Brain microvascular endothelial cell (primary cell): Measurements from ENCODE around the gene LAS1L.

Experiments
- DNase-seq: peaks from one replicate; pipeline ENCODE4 v3.0.0-alpha.2; 2020
- H3K27ac ChIP-seq: fragments of 250-450 bp; sonication (Bioruptor Pico); 2 replicates; pipeline ENCODE4 v1.5.1; 2020; ENCODE audit warnings: mild to moderate bottlenecking, moderate library complexity
- H3K27me3 ChIP-seq: fragments of 250-450 bp; sonication (Bioruptor Pico); replicated peaks from 2 replicates; pipeline ENCODE4 v1.5.1; 2020; ENCODE audit warnings: mild to moderate bottlenecking
- H3K36me3 ChIP-seq: fragments of 250-450 bp; sonication (Bioruptor Pico); replicated peaks from 2 replicates; pipeline ENCODE4 v1.5.1; 2020; ENCODE audit warnings: mild to moderate bottlenecking
- H3K4me3 ChIP-seq: 2 replicates; pipeline ENCODE4 v1.5.1; 2011; ENCODE audit warnings: low read depth, mild to moderate bottlenecking, control low read depth, low read length, moderate library complexity
- in situ Hi-C: cut with HindIII; loops from 2 replicates; pipeline ENCODE4 v1.10.0; 2017; ENCODE audit warnings: low sequenced_read_pairs, low pct_ligation_motif_present
- TF ChIP-seq, protein P1 (sequence below): IDR thresholded peaks from 2 replicates; pipeline ENCODE4 v1.5.1; 2011; ENCODE audit warnings: low read depth, mild to moderate bottlenecking, moderate library complexity, low read length, control low read depth, inconsistent platforms; ENCODE audit errors: missing control alignments

The LAS1L gene

DNA sequence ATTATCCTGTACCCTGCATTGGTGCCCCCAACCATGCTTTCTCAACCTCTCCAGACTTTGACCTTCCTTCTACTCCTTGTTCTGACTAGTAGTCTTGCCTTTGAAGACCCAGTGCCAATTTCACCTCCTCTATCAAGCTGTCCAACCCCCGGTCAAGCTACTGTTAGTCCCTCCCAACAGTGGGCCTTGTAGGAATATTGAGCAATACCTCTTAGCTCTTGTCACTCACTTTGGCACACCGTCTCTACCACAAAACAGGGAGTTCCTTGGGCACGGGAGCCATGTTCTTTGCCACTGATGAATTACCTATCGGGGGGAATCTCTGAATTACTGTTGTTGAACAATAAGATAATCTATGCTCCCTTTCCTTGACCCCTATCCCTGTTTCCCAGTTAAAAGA is 25.2 kb downstream of the LAS1L start:
- no peaks in the 10 kb centered on the region for H3K36me3 ChIP-seq
- in situ Hi-C loops: no loop called here
- H3K4me3 ChIP-seq: no peak overlapping the region
- DNase-seq: no peak
- TF ChIP-seq, protein P1, sequence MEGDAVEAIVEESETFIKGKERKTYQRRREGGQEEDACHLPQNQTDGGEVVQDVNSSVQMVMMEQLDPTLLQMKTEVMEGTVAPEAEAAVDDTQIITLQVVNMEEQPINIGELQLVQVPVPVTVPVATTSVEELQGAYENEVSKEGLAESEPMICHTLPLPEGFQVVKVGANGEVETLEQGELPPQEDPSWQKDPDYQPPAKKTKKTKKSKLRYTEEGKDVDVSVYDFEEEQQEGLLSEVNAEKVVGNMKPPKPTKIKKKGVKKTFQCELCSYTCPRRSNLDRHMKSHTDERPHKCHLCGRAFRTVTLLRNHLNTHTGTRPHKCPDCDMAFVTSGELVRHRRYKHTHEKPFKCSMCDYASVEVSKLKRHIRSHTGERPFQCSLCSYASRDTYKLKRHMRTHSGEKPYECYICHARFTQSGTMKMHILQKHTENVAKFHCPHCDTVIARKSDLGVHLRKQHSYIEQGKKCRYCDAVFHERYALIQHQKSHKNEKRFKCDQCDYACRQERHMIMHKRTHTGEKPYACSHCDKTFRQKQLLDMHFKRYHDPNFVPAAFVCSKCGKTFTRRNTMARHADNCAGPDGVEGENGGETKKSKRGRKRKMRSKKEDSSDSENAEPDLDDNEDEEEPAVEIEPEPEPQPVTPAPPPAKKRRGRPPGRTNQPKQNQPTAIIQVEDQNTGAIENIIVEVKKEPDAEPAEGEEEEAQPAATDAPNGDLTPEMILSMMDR: no peak
- H3K27ac ChIP-seq: no peak overlapping the region
- no peaks in the 10 kb centered on the region for H3K27me3 ChIP-seq

DNA sequence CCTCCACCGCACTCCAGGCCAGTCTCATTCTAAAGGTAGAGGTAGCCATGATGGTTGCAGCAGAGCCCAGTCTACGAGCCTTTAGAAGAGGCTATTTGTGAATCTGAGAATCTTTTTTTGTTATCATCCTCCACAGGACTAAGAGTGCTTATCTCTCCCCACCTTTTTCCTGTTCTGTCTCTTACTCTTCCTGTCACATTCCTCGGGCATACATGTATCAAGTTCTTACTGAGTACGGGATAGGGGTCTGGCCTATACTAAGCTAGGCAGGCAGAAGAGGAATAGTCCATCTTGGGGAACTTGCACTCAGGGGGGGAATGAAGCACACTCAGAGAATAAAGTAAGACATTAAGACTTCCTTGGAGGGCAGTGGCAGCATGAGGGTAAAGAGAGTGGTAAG is 25.7 kb downstream of the LAS1L start:
- Histone ChIP-seq H3K27me3 (no peaks in the 10 kb centered on the region), H3K36me3 (no peaks in the 10 kb centered on the region), H3K27ac (no peak overlapping the region), H3K4me3 (no peak overlapping the region)
- DNase-seq: no peak
- TF ChIP-seq, protein P1: no peak
- in situ Hi-C loops: no loop called here

DNA sequence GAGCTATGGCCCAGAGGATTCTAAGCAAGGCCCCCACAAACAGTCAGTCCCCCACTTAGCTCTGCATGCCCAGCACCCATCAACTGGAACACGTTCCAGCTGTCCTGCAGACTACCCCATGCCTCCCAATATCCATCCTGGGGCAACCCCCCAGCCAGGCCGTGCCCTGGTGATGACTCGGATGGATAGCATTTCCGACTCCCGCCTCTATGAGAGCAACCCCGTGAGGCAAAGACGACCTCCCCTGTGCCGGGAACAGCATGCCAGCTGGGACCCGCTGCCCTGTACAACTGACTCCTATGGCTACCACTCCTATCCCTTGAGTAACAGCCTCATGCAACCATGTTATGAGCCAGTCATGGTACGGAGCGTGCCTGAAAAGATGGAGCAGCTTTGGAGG is 32.0 kb downstream of the LAS1L start:
- Histone ChIP-seq H3K27me3 (no peaks in the 10 kb centered on the region), H3K36me3 (no peaks in the 10 kb centered on the region), H3K27ac (no peak overlapping the region), H3K4me3 (no peak overlapping the region)
- in situ Hi-C loops: no loop called here
- TF ChIP-seq, protein P1: no peak
- no peak for DNase-seq

DNA sequence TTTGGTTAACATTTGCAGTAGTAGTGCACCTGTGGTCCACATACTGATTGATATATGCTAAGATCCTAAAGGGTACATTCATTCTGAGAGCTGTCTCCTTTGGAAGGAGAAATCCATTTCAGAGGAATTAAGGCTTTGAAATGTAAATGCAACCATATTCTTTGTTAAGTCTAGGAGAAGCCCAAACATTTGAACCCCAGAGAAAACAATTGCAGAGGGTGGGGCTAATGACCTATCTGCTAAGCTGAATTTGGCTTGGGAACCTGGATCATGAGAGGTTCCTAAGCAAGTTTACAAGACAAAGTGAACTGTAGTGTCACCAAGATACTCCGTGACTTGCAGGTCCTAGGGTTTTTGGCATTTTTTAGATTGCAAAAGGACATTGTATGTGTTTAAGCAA is 41.2 kb downstream of the LAS1L start:
- H3K27me3 ChIP-seq: no peaks in the 10 kb centered on the region
- H3K27ac ChIP-seq: no peak overlapping the region
- TF ChIP-seq, protein P1: no peak
- no peak overlapping the region for H3K4me3 ChIP-seq
- DNase-seq: no peak
- in situ Hi-C loops: no loop called here
- H3K36me3 ChIP-seq: no peaks in the 10 kb centered on the region

DNA sequence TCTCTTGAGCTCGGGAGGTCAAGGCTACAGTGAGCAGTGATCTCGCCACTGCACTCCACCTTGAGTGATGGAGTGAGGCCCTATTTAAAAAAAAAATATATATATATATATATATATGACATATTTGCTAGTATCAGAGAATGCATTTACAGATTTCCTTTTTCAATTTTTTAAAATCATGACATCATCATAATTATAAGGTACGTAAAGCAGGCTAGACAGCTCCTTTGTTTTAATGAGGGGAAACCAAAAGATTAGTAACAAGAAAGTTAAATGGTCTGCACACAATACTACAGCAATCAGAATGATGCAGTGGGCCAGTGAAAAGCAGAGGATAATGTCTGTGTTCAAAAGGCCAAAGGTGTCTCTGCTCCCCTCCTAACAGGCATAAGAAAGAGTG is 43.0 kb downstream of the LAS1L start:
- no peak for DNase-seq
- H3K27ac ChIP-seq: no peak overlapping the region
- TF ChIP-seq, protein P1: no peak
- in situ Hi-C loops: no loop called here
- H3K27me3 ChIP-seq: no peaks in the 10 kb centered on the region
- no peaks in the 10 kb centered on the region for H3K36me3 ChIP-seq
- no peak overlapping the region for H3K4me3 ChIP-seq

DNA sequence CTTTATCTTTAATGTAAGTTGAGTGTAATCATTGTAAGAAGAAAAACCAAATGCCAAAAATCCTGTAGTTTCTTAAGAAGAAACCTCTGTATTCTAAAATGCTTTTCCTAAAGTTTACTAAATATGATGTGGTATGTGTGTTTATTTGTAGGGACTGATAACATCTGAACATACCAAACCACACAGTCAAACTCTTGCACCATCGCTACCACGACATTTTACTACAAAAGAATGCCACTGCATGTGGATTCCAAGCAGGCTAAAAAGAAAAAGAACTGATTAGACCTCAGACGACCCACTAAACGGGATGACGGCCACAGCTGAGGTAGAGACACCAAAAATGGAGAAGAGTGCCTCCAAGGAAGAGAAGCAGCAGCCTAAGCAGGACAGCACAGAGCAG is 46.1 kb downstream of the LAS1L start:
- TF ChIP-seq, protein P1: no peak
- Histone ChIP-seq H3K27me3 (no peaks in the 10 kb centered on the region), H3K36me3 (no peaks in the 10 kb centered on the region), H3K4me3 (no peak overlapping the region), H3K27ac (no peak overlapping the region)
- no peak for DNase-seq
- in situ Hi-C loops: no loop called here
